GM06990 (cell line): Measurements from ENCODE around the gene DOCK2.

Experiments
- DNase-seq: peaks from one replicate; pipeline ENCODE4 v3.0.0-alpha.2; 2011; ENCODE audit not compliant: insufficient read length; ENCODE audit errors: extremely low read depth
- H3K27me3 ChIP-seq: replicated peaks from 2 replicates; pipeline ENCODE4 v1.6.0; 2011; ENCODE audit warnings: low read length; ENCODE audit not compliant: control insufficient read depth, insufficient read depth
- H3K36me3 ChIP-seq: 2 replicates; pipeline ENCODE4 v1.5.1; 2011; ENCODE audit warnings: low read length; ENCODE audit not compliant: control insufficient read depth, insufficient read depth
- H3K4me3 ChIP-seq: replicated peaks from 2 replicates; pipeline ENCODE4 v1.5.1; 2011; ENCODE audit warnings: low read depth, mild to moderate bottlenecking, control low read depth, low read length
- CTCF ChIP-seq: IDR thresholded peaks from 2 replicates; pipeline ENCODE4 v1.5.1; 2011; ENCODE audit warnings: low read length, control low read depth, mild to moderate bottlenecking, inconsistent platforms; ENCODE audit not compliant: insufficient read depth, poor library complexity, severe bottlenecking

DOCK2 gene

GRCh38 chr5:170132269-170132975 lies 495.3 kb downstream of the DOCK2 start:
- no peak for TF ChIP-seq CTCF
- no peaks in the 10 kb centered on the region for H3K27me3 ChIP-seq
- H3K4me3 ChIP-seq: no peak overlapping the region
- no peaks in the 10 kb centered on the region for H3K36me3 ChIP-seq
- no peak for DNase-seq
